ENCODE measurements around the gene EIF5A2.
A peak's percentile ranks its signal among the peaks of the same experiment; 100 is the strongest.

Gene EIF5A2

DNA sequence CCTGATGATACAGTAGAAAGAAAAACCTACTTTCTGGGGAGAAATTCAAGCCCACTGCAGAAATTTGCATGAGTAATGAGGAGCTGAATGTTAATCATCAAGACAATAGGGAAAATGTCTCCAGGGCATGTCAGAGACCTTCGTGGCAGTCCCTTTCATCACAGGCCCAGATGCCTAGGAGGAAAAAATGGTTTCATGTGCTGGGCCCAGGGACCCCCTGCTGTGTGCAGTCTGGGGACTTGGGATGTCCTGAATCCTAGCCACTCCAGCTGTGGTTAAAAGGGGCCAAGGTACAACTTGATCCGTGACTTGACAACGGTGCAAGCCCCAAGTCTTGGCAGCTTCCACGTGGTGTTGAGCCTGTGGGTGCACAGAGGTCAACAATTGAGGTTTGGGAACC is 10.3 kb upstream of the EIF5A2 start:
- no peak overlapping the region for H3K27ac ChIP-seq (ENCODE audit: low read depth, low read length)
- no peak overlapping the region for H3K4me3 ChIP-seq (ENCODE audit: low read depth in 1 of 5, low read length in 5 of 5)
- H3K9me3 ChIP-seq (ENCODE audit: control insufficient read depth in 5 of 5, low read length in 5 of 5): peaks cover 0 to 22% (median 17%) of the 10 kb centered on the region in 5 donors
- no peaks in the 10 kb centered on the region for H3K36me3 ChIP-seq (ENCODE audit: control insufficient read depth in 5 of 5, insufficient read depth in 5 of 5, low read length in 5 of 5)
- no peak overlapping the region for H3K9ac ChIP-seq (ENCODE audit: low read length in 5 of 5)
- no peaks in the 10 kb centered on the region for H3K4me1 ChIP-seq (ENCODE audit: control insufficient read depth in 5 of 5, insufficient read depth in 5 of 5, low read length in 5 of 5)
- H3K27me3 ChIP-seq (ENCODE audit: control insufficient read depth in 5 of 5, insufficient read depth in 4 of 5, low read length in 5 of 5): no peaks in the 10 kb centered on the region

DNA sequence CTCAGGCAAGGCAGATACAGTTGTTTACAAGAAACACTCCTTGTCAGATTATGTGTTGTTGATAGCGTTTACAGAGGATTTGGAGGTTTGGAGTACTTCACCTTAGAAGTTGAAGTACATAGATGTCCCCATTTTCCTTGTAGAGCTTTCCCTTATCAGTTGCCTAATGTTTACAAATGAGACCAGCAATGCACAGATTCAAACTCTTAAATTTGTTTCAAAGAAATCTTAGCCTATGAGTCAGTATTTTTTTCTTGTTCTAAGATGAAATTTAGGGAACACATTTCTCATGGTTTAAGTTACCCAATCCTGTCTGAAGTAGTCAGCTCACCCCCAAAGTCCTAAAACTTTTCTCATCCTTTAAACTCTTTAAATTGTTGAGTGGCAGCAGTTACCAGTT is 6.3 kb upstream of the EIF5A2 start:
- peaks cover 3 to 22% (median 14%) of the 10 kb centered on the region in 5 donors for H3K9me3 ChIP-seq (ENCODE audit: control insufficient read depth in 5 of 5, low read length in 5 of 5)
- H3K27ac ChIP-seq (ENCODE audit: low read depth, low read length): no peak overlapping the region
- no peaks in the 10 kb centered on the region for H3K27me3 ChIP-seq (ENCODE audit: control insufficient read depth in 5 of 5, insufficient read depth in 4 of 5, low read length in 5 of 5)
- no peak overlapping the region for H3K4me3 ChIP-seq (ENCODE audit: low read depth in 1 of 5, low read length in 5 of 5)
- no peaks in the 10 kb centered on the region for H3K36me3 ChIP-seq (ENCODE audit: control insufficient read depth in 5 of 5, insufficient read depth in 5 of 5, low read length in 5 of 5)
- H3K4me1 ChIP-seq (ENCODE audit: control insufficient read depth in 5 of 5, insufficient read depth in 5 of 5, low read length in 5 of 5): no peaks in the 10 kb centered on the region
- H3K9ac ChIP-seq (ENCODE audit: low read length in 5 of 5): no peak overlapping the region

- no peaks in the 10 kb centered on the region for H3K36me3 ChIP-seq (ENCODE audit: control insufficient read depth in 5 of 5, insufficient read depth in 5 of 5, low read length in 5 of 5)
- H3K27me3 ChIP-seq (ENCODE audit: control insufficient read depth in 5 of 5, insufficient read depth in 4 of 5, low read length in 5 of 5): no peaks in the 10 kb centered on the region
- H3K9ac ChIP-seq (ENCODE audit: low read length in 5 of 5): no peak overlapping the region
- no peak overlapping the region for H3K4me3 ChIP-seq (ENCODE audit: low read depth in 1 of 5, low read length in 5 of 5)
- peaks cover 0 to 1% (median 0%) of the 10 kb centered on the region in 5 donors for H3K4me1 ChIP-seq (ENCODE audit: control insufficient read depth in 5 of 5, insufficient read depth in 5 of 5, low read length in 5 of 5)
- H3K9me3 ChIP-seq (ENCODE audit: control insufficient read depth in 5 of 5, low read length in 5 of 5): peaks cover 3 to 26% (median 14%) of the 10 kb centered on the region in 5 donors
- no peak overlapping the region for H3K27ac ChIP-seq (ENCODE audit: low read depth, low read length)
These were observed 5.8 kb upstream of the EIF5A2 start for GRCh38 chr3:170914212-170914611.

- no peak overlapping the region for H3K4me3 ChIP-seq (ENCODE audit: low read depth in 1 of 5, low read length in 5 of 5)
These were observed 2.6 kb upstream of the EIF5A2 start for GRCh38 chr3:170911051-170911450.

DNA sequence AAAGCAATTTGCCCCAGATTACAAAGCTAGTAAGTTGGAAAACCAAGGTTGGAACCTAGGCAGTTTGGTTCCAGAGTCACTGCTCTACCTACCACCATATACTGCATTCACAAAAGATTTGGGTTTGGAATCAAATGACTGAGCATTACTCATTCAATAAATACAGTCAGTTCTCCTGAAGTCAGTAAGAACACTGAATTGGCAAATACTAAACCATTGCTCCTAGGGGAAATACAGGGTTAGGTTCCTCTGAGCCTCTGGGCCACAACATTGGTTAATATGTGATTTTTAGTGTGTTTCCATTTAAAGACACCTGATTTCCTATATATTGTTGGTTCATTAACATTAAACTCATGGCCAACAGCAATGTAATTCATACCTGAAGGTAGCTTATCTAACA is 2.1 kb upstream of the EIF5A2 start:
- Histone ChIP-seq H3K27me3 (ENCODE audit: control insufficient read depth in 5 of 5, insufficient read depth in 4 of 5, low read length in 5 of 5) (no peaks in the 10 kb centered on the region), H3K27ac (ENCODE audit: low read depth, low read length) (no peak overlapping the region), H3K9me3 (ENCODE audit: control insufficient read depth in 5 of 5, low read length in 5 of 5) (peaks cover 3 to 25% (median 19%) of the 10 kb centered on the region in 5 donors), H3K4me3 (ENCODE audit: low read depth in 1 of 5, low read length in 5 of 5) (no peak overlapping the region), H3K9ac (ENCODE audit: low read length in 5 of 5) (no peak overlapping the region), H3K4me1 (ENCODE audit: control insufficient read depth in 5 of 5, insufficient read depth in 5 of 5, low read length in 5 of 5) (peaks cover 2 to 24% (median 15%) of the 10 kb centered on the region in 5 donors), H3K36me3 (ENCODE audit: control insufficient read depth in 5 of 5, insufficient read depth in 5 of 5, low read length in 5 of 5) (no peaks in the 10 kb centered on the region)

More at GRCh38 chr3:170911051-170911450, 2.6 kb upstream of the EIF5A2 start:
- Histone ChIP-seq H3K36me3 (ENCODE audit: control insufficient read depth in 5 of 5, insufficient read depth in 5 of 5, low read length in 5 of 5) (no peaks in the 10 kb centered on the region), H3K9ac (ENCODE audit: low read length in 5 of 5) (no peak overlapping the region), H3K9me3 (ENCODE audit: control insufficient read depth in 5 of 5, low read length in 5 of 5) (peaks cover 3 to 28% (median 19%) of the 10 kb centered on the region in 5 donors), H3K4me1 (ENCODE audit: control insufficient read depth in 5 of 5, insufficient read depth in 5 of 5, low read length in 5 of 5) (peaks cover 2 to 24% (median 15%) of the 10 kb centered on the region in 5 donors), H3K27me3 (ENCODE audit: control insufficient read depth in 5 of 5, insufficient read depth in 4 of 5, low read length in 5 of 5) (no peaks in the 10 kb centered on the region), H3K27ac (ENCODE audit: low read depth, low read length) (no peak overlapping the region)

DNA sequence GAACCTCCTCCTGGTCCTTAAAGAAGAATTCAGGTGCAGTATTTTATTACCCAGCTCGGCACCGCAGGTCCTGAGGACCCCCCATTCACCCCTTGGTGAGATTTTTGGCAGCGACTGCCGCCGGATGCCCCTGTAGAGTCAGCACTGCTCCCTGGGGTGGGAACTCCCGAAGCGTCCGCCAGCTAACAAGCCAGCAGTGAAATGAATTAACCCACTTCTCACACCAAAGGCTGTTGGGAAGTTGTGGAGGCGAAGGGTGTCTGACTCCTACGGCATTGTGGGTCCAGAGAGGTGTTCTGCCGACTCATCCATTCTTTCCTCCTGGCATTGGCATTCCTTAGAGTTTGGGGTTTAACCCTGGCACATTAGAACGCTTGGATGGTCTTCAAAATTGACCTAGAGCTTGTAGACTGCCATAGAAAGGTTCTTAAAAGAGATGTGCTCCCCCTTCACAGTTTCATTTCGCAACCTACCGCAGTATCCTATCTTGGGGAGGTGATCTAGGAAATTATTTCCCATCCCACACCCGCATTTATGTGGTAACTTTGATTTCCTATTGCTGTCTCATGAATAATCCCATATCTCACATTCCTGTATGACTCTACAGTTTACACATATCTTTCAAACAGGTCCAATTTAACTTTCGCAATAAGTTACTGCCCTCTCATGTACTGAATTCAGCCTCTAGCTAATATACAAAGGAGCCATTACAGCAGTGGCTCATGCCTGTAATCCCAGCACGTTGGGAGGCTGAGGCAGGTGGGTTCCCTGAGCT is 879 bp upstream of the EIF5A2 start:
- Histone ChIP-seq H3K9me3 (ENCODE audit: control insufficient read depth in 5 of 5, low read length in 5 of 5) (peaks cover 3 to 24% (median 19%) of the 10 kb centered on the region in 5 donors), H3K27ac (ENCODE audit: low read depth, low read length) (no peak overlapping the region), H3K4me1 (ENCODE audit: control insufficient read depth in 5 of 5, insufficient read depth in 5 of 5, low read length in 5 of 5) (peaks cover 2 to 24% (median 15%) of the 10 kb centered on the region in 5 donors), H3K4me3 (ENCODE audit: low read depth in 1 of 5, low read length in 5 of 5) (peak overlapping the region; percentile 62 to 81 (median 75)), H3K36me3 (ENCODE audit: control insufficient read depth in 5 of 5, insufficient read depth in 5 of 5, low read length in 5 of 5) (no peaks in the 10 kb centered on the region), H3K27me3 (ENCODE audit: control insufficient read depth in 5 of 5, insufficient read depth in 4 of 5, low read length in 5 of 5) (no peaks in the 10 kb centered on the region), H3K9ac (ENCODE audit: low read length in 5 of 5) (no peak overlapping the region)

DNA sequence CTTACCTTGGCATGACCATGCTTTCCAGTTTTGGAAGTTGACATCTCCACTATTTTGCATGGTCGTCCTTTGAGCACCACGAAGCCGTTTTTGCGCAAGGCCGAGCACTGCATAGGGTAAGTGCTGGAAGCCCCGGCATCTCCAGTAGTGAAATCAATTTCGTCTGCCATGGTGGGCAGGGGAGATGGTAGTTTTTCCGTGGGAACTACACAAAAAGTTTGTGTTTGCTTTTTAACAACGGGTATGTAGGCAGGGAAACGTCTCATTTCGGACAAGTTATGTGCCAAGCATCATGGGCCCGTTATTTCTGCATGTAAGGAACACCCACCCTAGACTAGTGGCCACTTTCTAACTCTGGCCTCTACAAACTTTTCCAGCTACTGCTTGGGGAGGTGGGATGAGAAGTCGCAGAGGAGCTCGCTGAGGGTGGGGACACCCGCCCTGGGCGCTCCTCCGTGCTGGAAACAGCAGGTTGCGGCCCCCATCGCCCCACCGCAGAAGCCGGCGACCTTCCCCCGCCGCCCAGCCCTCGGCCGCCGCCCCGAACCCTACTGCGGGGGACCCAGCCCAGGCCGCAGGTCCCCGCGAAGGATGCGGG is 701 bp downstream of the EIF5A2 start:
- peaks cover 3 to 24% (median 19%) of the 10 kb centered on the region in 5 donors for H3K9me3 ChIP-seq (ENCODE audit: control insufficient read depth in 5 of 5, low read length in 5 of 5)
- H3K4me1 ChIP-seq (ENCODE audit: control insufficient read depth in 5 of 5, insufficient read depth in 5 of 5, low read length in 5 of 5): peaks cover 2 to 24% (median 15%) of the 10 kb centered on the region in 5 donors
- peak overlapping the region; percentile 63 to 83 (median 80) for H3K4me3 ChIP-seq (ENCODE audit: low read depth in 1 of 5, low read length in 5 of 5)
- H3K27ac ChIP-seq (ENCODE audit: low read depth, low read length): peak overlapping the region; percentile 9
- H3K27me3 ChIP-seq (ENCODE audit: control insufficient read depth in 5 of 5, insufficient read depth in 4 of 5, low read length in 5 of 5): no peaks in the 10 kb centered on the region
- peak overlapping the region in 4 of 5 donors; percentile 39 to 82 (median 75) for H3K9ac ChIP-seq (ENCODE audit: low read length in 5 of 5)
- no peaks in the 10 kb centered on the region for H3K36me3 ChIP-seq (ENCODE audit: control insufficient read depth in 5 of 5, insufficient read depth in 5 of 5, low read length in 5 of 5)

DNA sequence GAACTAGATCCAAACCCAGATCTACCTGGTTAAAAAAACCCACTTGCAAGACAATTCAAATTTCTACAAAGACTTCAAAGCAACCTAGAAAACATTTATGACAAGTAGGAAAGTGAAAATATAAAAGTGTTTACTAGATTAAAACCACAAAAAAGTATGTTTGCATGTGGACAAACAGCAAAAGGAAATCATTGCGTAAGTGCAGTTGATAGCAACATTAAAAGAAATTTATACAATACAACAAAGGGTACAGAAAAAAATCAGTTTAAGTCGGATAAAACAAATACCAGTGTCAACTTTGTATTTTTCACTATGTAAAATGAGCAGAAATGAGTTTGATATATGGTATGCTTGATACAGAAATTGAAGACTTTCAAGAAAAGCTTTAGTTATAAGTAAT is 2.6 kb downstream of the EIF5A2 start:
- Histone ChIP-seq H3K36me3 (ENCODE audit: control insufficient read depth in 5 of 5, insufficient read depth in 5 of 5, low read length in 5 of 5) (no peaks in the 10 kb centered on the region), H3K9me3 (ENCODE audit: control insufficient read depth in 5 of 5, low read length in 5 of 5) (peaks cover 3 to 21% (median 16%) of the 10 kb centered on the region in 5 donors)

DNA sequence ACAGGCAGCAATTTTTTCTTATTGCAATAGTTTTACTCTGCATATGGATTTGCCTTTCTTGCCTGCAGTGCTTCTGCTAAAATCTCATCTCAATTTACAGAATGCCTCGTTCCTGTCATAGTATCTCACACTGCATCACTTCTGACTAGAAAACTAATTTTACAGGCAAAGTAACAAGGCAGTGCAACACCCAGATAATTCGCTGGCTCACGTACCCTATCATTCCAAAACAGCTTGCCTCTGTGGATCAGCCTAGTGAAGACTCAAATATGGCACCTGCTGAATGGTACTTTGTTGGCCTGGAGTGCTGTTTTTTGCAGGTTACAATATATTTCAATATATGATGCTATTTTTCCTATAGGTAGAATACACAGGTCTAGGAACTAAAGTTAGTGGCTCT is 5.3 kb downstream of the EIF5A2 start:
- no peaks in the 10 kb centered on the region for H3K27me3 ChIP-seq (ENCODE audit: control insufficient read depth in 5 of 5, insufficient read depth in 4 of 5, low read length in 5 of 5)
- H3K36me3 ChIP-seq (ENCODE audit: control insufficient read depth in 5 of 5, insufficient read depth in 5 of 5, low read length in 5 of 5): no peaks in the 10 kb centered on the region
- no peak overlapping the region for H3K4me3 ChIP-seq (ENCODE audit: low read depth in 1 of 5, low read length in 5 of 5)
- H3K9ac ChIP-seq (ENCODE audit: low read length in 5 of 5): no peak overlapping the region
- H3K9me3 ChIP-seq (ENCODE audit: control insufficient read depth in 5 of 5, low read length in 5 of 5): no peaks in the 10 kb centered on the region
- no peak overlapping the region for H3K27ac ChIP-seq (ENCODE audit: low read depth, low read length)
- H3K4me1 ChIP-seq (ENCODE audit: control insufficient read depth in 5 of 5, insufficient read depth in 5 of 5, low read length in 5 of 5): peaks cover 0 to 12% (median 8%) of the 10 kb centered on the region in 5 donors

More for the DNA sequence above, 2.6 kb downstream of the EIF5A2 start:
- Histone ChIP-seq H3K4me3 (ENCODE audit: low read depth in 1 of 5, low read length in 5 of 5) (no peak overlapping the region), H3K27ac (ENCODE audit: low read depth, low read length) (no peak overlapping the region), H3K9ac (ENCODE audit: low read length in 5 of 5) (no peak overlapping the region), H3K27me3 (ENCODE audit: control insufficient read depth in 5 of 5, insufficient read depth in 4 of 5, low read length in 5 of 5) (no peaks in the 10 kb centered on the region), H3K4me1 (ENCODE audit: control insufficient read depth in 5 of 5, insufficient read depth in 5 of 5, low read length in 5 of 5) (peaks cover 2 to 24% (median 15%) of the 10 kb centered on the region in 5 donors)

GRCh38 chr3:170899455-170899854 is 9.0 kb downstream of the EIF5A2 start:
- Histone ChIP-seq H3K4me3 (ENCODE audit: low read depth in 1 of 5, low read length in 5 of 5) (no peak overlapping the region), H3K9ac (ENCODE audit: low read length in 5 of 5) (no peak overlapping the region), H3K27me3 (ENCODE audit: control insufficient read depth in 5 of 5, insufficient read depth in 4 of 5, low read length in 5 of 5) (no peaks in the 10 kb centered on the region), H3K4me1 (ENCODE audit: control insufficient read depth in 5 of 5, insufficient read depth in 5 of 5, low read length in 5 of 5) (no peaks in the 10 kb centered on the region), H3K27ac (ENCODE audit: low read depth, low read length) (no peak overlapping the region), H3K36me3 (ENCODE audit: control insufficient read depth in 5 of 5, insufficient read depth in 5 of 5, low read length in 5 of 5) (no peaks in the 10 kb centered on the region), H3K9me3 (ENCODE audit: control insufficient read depth in 5 of 5, low read length in 5 of 5) (no peaks in the 10 kb centered on the region)
